CD14-positive monocyte (primary cell): ENCODE data around the gene CUX1. TPM values are rescaled to one million over a fixed set of nuclear protein-coding genes. Genes with fewer than 3 reads are reported as not detected.

ENCODE experiments used
- DNase-seq, 3 donors: peaks; one replicate each; pipeline ENCODE4 v3.0.0-alpha.2; 2011 to 2022
- H2AFZ ChIP-seq: 2 replicates; pipeline ENCODE4 v1.6.0; 2012; ENCODE audit warnings: mild to moderate bottlenecking, low read depth, low read length, inconsistent platforms; ENCODE audit not compliant: insufficient read depth, poor library complexity, severe bottlenecking
- H3K27ac ChIP-seq, 2 donors: 1 replicate in 1 of 2; 2 replicates in 1 of 2; pipeline ENCODE4 v1.5.1; 2012 to 2013; ENCODE audit warnings: low read length in 2 of 2, control low read depth in 1 of 2, inconsistent platforms in 1 of 2, low read depth in 1 of 2, mild to moderate bottlenecking in 1 of 2
- H3K27me3 ChIP-seq, 2 donors: one replicate each; pipeline versions ENCODE4 v1.6.0 to v1.6.1; 2011 to 2013; ENCODE audit warnings: low read length in 2 of 2; ENCODE audit not compliant: control insufficient read depth in 2 of 2, insufficient read depth in 2 of 2
- H3K36me3 ChIP-seq, 2 donors: replicated peaks in 1 of 2; 1 replicate in 1 of 2; 2 replicates in 1 of 2; pipeline versions ENCODE4 v1.5.1 to v1.6.1; 2012 to 2013; ENCODE audit warnings: low read length in 2 of 2, control low read depth in 1 of 2, inconsistent platforms in 1 of 2, mild to moderate bottlenecking in 1 of 2; ENCODE audit not compliant: insufficient read depth in 2 of 2, control insufficient read depth in 1 of 2
- H3K4me1 ChIP-seq, 2 donors: 1 replicate in 1 of 2; 2 replicates in 1 of 2; pipeline versions ENCODE4 v1.5.1 to v1.6.1; 2012 to 2013; ENCODE audit warnings: low read length in 2 of 2, control low read depth in 1 of 2, inconsistent platforms in 1 of 2, mild to moderate bottlenecking in 1 of 2, moderate library complexity in 1 of 2; ENCODE audit not compliant: insufficient read depth in 2 of 2, control insufficient read depth in 1 of 2
- H3K4me2 ChIP-seq: replicated peaks from 2 replicates; pipeline ENCODE3; 2012; ENCODE audit warnings: low read length, moderate library complexity, mild to moderate bottlenecking; ENCODE audit not compliant: poor library complexity, severe bottlenecking; ENCODE audit errors: extremely low read depth
- H3K4me3 ChIP-seq, 3 experiments: fragments of 200-600 bp in 1 of 3; sonication (generic) in 1 of 3; replicated peaks in 1 of 3; 1 replicate in 2 of 3; 2 replicates in 1 of 3; pipeline ENCODE4 v1.5.1; 2011 to 2013; ENCODE audit warnings: low read length in 3 of 3, mild to moderate bottlenecking in 3 of 3, control low read depth in 2 of 3, low read depth in 2 of 3, inconsistent platforms in 1 of 3, moderate library complexity in 1 of 3
- H3K79me2 ChIP-seq: 2 replicates; pipeline ENCODE4 v1.6.0; 2012; ENCODE audit warnings: mild to moderate bottlenecking, control low read depth, inconsistent platforms, low read length, moderate library complexity; ENCODE audit not compliant: insufficient read depth
- H3K9ac ChIP-seq: 2 replicates; pipeline ENCODE4 v1.6.0; 2017; ENCODE audit warnings: low read length, mild to moderate bottlenecking; ENCODE audit not compliant: insufficient read depth, poor library complexity, severe bottlenecking
- H3K9me3 ChIP-seq, 2 donors: replicated peaks in 1 of 2; 1 replicate in 1 of 2; 2 replicates in 1 of 2; pipeline versions ENCODE4 v1.5.1 to v1.6.1; 2012 to 2013; ENCODE audit warnings: low read length in 2 of 2, control low read depth in 1 of 2; ENCODE audit not compliant: control insufficient read depth in 1 of 2, insufficient read depth in 1 of 2
- H4K20me1 ChIP-seq: 2 replicates; pipeline ENCODE4 v1.6.0; 2012; ENCODE audit warnings: mild to moderate bottlenecking, low read length, control low read depth, moderate library complexity; ENCODE audit not compliant: insufficient read depth
- H3K27ac Mint-ChIP-seq, 7 donors: one replicate each; pipeline ENCODE4 v1.8.0; 2020; ENCODE audit warnings: mild to moderate bottlenecking in 7 of 7, mixed read lengths in 7 of 7, moderate library complexity in 6 of 7, inconsistent platforms in 2 of 7
- H3K27me3 Mint-ChIP-seq, 3 donors: one replicate each; pipeline ENCODE4 v1.8.0; 2021 to 2022; ENCODE audit warnings: low read depth in 3 of 3, mild to moderate bottlenecking in 3 of 3, mixed read lengths in 3 of 3, moderate library complexity in 3 of 3, inconsistent platforms in 1 of 3
- H3K36me3 Mint-ChIP-seq, 2 donors: one replicate each; pipeline ENCODE4 v1.8.0; 2020; ENCODE audit warnings: mixed read lengths in 2 of 2, inconsistent platforms in 1 of 2, mild to moderate bottlenecking in 1 of 2
- H3K4me1 Mint-ChIP-seq: one replicate; pipeline ENCODE4 v1.8.0; 2020; ENCODE audit warnings: mild to moderate bottlenecking, mixed read lengths
- H3K4me3 Mint-ChIP-seq, 2 donors: one replicate each; pipeline ENCODE4 v1.8.0; 2020; ENCODE audit warnings: mild to moderate bottlenecking in 2 of 2, mixed read lengths in 2 of 2, moderate library complexity in 1 of 2
- H3K9me3 Mint-ChIP-seq, 7 donors: one replicate each; pipeline ENCODE4 v1.8.0; 2020 to 2022; ENCODE audit warnings: mixed read lengths in 7 of 7, mild to moderate bottlenecking in 6 of 7, moderate library complexity in 6 of 7, inconsistent platforms in 2 of 7
- CTCF ChIP-seq: fragments of 200-600 bp; IDR thresholded peaks from one replicate; pipeline ENCODE4 v1.8.0; 2022; ENCODE audit warnings: antibody characterized with exemption, mild to moderate bottlenecking
- WGBS: methylation state at CpG from one replicate; pipeline ENCODE4 v1.1.5; 2013; ENCODE audit warnings: missing lambda C conversion rate; ENCODE audit not compliant: insufficient coverage; 5-methylcytosine and 5-hydroxymethylcytosine counted together
- intact Hi-C, 2 donors: fragments of 100-400 bp; cut with micrococcal nuclease; formaldehyde crosslinking; loops; one replicate each; pipeline versions ENCODE4 v1.15.0 to v1.15.1; 2023
- polyA plus RNA-seq, 3 donors: library from polyadenylated mRNA; depleted of rRNA in 1 of 3; unstranded in 2 of 3; stranded (reverse) in 1 of 3; fragments of 300-500 nt in 2 of 3; fragments of >200 nt in 1 of 3; fragmentation: Illumina TruSeq in 2 of 3; gene quantifications; 1 replicate in 2 of 3; 2 replicates in 1 of 3; pipeline ENCODE4 v1.2.3, GENCODE V29; 2012 to 2021

CUX1 gene
- polyA plus RNA-seq, 3 donors = 17.6 to 38.0 (median 28.0) TPM

- Mint-ChIP-seq H3K9me3 (no peaks in the 10 kb centered on the region), H3K4me1 (no peaks in the 10 kb centered on the region), H3K36me3 (peaks cover 62 to 88% of the 10 kb centered on the region in 2 donors), H3K4me3 (no peak overlapping the region), H3K27ac (no peak overlapping the region), H3K27me3 (peaks cover 0 to 4% (median 3%) of the 10 kb centered on the region in 3 donors)
- H3K4me3 ChIP-seq = no peak overlapping the region
- H3K27me3 ChIP-seq = no peaks in the 10 kb centered on the region
- DNase-seq = no peak
- H3K9me3 ChIP-seq = no peaks in the 10 kb centered on the region
- intact Hi-C loops = no loop called here
- H3K4me2 ChIP-seq = no peak overlapping the region
- peaks cover 66 to 94% of the 10 kb centered on the region in 2 donors for H3K36me3 ChIP-seq
- H3K9ac ChIP-seq = no peak overlapping the region
- H3K4me1 ChIP-seq = no peaks in the 10 kb centered on the region
- H3K27ac ChIP-seq = no peak overlapping the region
- H4K20me1 ChIP-seq = peaks cover 54% of the 10 kb centered on the region
- no peaks in the 10 kb centered on the region for H3K79me2 ChIP-seq
- no peak overlapping the region for H2AFZ ChIP-seq
- 93% methylated on average over 12 of the region's 15 CpGs for WGBS
- no peak for TF ChIP-seq CTCF
Measured at GRCh38 chr7:102214477-102215072, 397.1 kb downstream of the CUX1 start.

- H3K27ac ChIP-seq = no peak overlapping the region
- no peaks in the 10 kb centered on the region for H3K9me3 ChIP-seq
- intact Hi-C loops = no loop called here
- no peak overlapping the region for H2AFZ ChIP-seq
- peaks cover 67 to 94% of the 10 kb centered on the region in 2 donors for H3K36me3 ChIP-seq
- peaks cover 0 to 2% (median 0%) of the 10 kb centered on the region in 7 donors for H3K9me3 Mint-ChIP-seq
- H3K4me1 Mint-ChIP-seq = no peaks in the 10 kb centered on the region
- peaks cover 56% of the 10 kb centered on the region for H4K20me1 ChIP-seq
- no peaks in the 10 kb centered on the region for H3K4me1 ChIP-seq
- no peak overlapping the region for H3K9ac ChIP-seq
- H3K79me2 ChIP-seq = no peaks in the 10 kb centered on the region
- no peak for TF ChIP-seq CTCF
- no peak overlapping the region for H3K4me2 ChIP-seq
- no peak overlapping the region for H3K4me3 ChIP-seq
- H3K27me3 Mint-ChIP-seq = peaks cover 0 to 4% (median 3%) of the 10 kb centered on the region in 3 donors
- no CpG with 5 or more reads among the region's 7 CpGs for WGBS
- no peak for DNase-seq
- H3K4me3 Mint-ChIP-seq = no peak overlapping the region
- H3K27me3 ChIP-seq = no peaks in the 10 kb centered on the region
- peaks cover 61 to 88% of the 10 kb centered on the region in 2 donors for H3K36me3 Mint-ChIP-seq
- H3K27ac Mint-ChIP-seq = no peak overlapping the region
Measured at GRCh38 chr7:102215256-102215655, 397.8 kb downstream of the CUX1 start.
